ENCODE measurements around the gene RRP7A. TPM values are rescaled to one million over a fixed set of nuclear protein-coding genes. Genes with fewer than 3 reads are reported as not detected.
"Not testable (repeated sequence)": the region's sequence is repeated elsewhere in the genome, so short reads cannot be mapped to it uniquely, and the experiment has no call there.

RRP7A gene
- total and polyA plus RNA-seq, 5 donors from 2014 or later, result 29.8 to 56.0 (median 47.3) TPM

DNA sequence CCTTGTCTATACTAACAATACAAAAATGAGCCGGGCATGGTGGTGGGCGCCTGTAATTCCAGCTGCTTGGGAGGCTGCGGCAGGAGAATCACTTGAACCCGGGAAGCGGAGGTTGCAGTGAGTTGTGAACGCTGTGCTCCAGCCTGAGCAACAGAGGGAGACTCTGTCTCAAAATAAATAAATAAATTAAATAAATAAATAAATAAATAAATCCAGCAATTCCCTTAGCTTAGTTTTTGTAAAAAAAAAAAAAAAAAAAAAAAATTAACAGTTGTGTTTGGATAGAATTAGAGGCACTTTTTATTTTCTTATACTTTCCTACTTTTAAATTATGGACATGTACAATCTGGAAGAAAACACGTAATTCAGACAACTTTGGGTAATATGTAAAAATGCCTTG is 2.5 kb downstream of the RRP7A start:
- not testable (repeated sequence) for DNase-seq; H3K9me3 Mint-ChIP-seq; H3K36me3 Mint-ChIP-seq; H3K9me3 ChIP-seq (ENCODE audit: control insufficient read depth in 2 of 2, low read length in 2 of 2); H3K27ac Mint-ChIP-seq; H3K4me1 ChIP-seq (ENCODE audit: control insufficient read depth, insufficient read depth, low read length, poor library complexity, severe bottlenecking); H3K27me3 Mint-ChIP-seq; ATAC-seq (ENCODE audit: low read depth in 2 of 2); H3K4me3 ChIP-seq (ENCODE audit: low read depth, low read length); H3K27me3 ChIP-seq (ENCODE audit: control insufficient read depth, insufficient read depth, low read length); H3K27ac ChIP-seq (ENCODE audit: insufficient read depth, low read length, poor library complexity, severe bottlenecking)
- H3K4me1 Mint-ChIP-seq, result peaks cover 4 to 21% (median 10%) of the 10 kb centered on the region in 4 donors
- H3K36me3 ChIP-seq (ENCODE audit: control insufficient read depth, insufficient read depth, low read length), result peaks cover 19% of the 10 kb centered on the region
- peak overlapping the region in 1 of 4 donors; percentile 33 for H3K4me3 Mint-ChIP-seq

DNA sequence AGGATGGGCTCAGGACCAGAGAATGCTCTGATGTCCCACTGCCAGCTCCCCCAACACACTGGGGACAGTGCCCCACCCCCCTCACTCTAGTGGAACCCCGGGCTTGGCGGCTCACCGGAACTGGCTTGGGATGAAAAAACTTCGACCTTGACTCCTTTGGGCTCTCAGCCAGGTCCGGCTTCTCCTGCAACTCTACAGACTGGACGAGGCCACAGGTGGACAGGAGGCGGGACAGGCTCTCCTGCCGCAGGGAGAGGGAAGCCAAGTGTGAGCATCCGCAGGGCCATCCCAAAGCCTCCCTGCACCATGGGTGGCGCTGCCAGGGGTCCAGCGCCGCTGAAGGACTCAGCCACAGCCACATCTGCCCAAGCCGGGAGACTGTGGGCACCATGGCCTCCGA is 3.7 kb downstream of the RRP7A start:
- Histone ChIP-seq H3K9me3 (ENCODE audit: control insufficient read depth in 2 of 2, low read length in 2 of 2) (no peaks in the 10 kb centered on the region), H3K4me3 (ENCODE audit: low read depth, low read length) (no peak overlapping the region), H3K27me3 (ENCODE audit: control insufficient read depth, insufficient read depth, low read length) (no peaks in the 10 kb centered on the region), H3K36me3 (ENCODE audit: control insufficient read depth, insufficient read depth, low read length) (peaks cover 19% of the 10 kb centered on the region), H3K4me1 (ENCODE audit: control insufficient read depth, insufficient read depth, low read length, poor library complexity, severe bottlenecking) (peaks cover 5% of the 10 kb centered on the region), H3K27ac (ENCODE audit: insufficient read depth, low read length, poor library complexity, severe bottlenecking) (no peak overlapping the region)
- no peak for DNase-seq
- H3K4me1 Mint-ChIP-seq, result peaks cover 4 to 17% (median 8%) of the 10 kb centered on the region in 4 donors
- ATAC-seq (ENCODE audit: low read depth in 2 of 2), result no peak
- H3K36me3 Mint-ChIP-seq, result no peaks in the 10 kb centered on the region
- no peak overlapping the region for H3K27ac Mint-ChIP-seq
- no peaks in the 10 kb centered on the region for H3K27me3 Mint-ChIP-seq
- peaks cover 0 to 2% (median 0%) of the 10 kb centered on the region in 7 donors for H3K9me3 Mint-ChIP-seq
- no peak overlapping the region for H3K4me3 Mint-ChIP-seq

DNA sequence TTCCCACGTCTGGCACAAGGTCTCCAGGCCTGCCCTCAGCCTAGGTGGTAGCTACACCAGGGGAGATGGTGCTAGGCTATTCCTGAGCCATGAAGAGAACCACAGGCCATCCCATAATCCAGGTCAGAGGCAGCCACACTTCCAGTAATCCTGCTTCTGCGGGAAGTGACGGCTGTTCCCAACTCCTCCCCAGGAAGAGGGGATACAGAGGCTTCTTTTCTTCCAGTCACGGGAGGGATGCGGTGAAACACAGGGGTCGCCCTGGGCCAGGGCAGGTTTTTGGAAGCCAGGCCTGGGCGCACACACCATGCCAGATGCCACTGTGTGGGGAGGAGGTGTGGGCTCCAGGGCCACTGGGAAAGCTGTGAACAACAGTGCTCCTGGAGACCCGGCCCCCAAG is 4.3 kb downstream of the RRP7A start:
- not testable (repeated sequence) for H3K27me3 Mint-ChIP-seq; H3K27me3 ChIP-seq (ENCODE audit: control insufficient read depth, insufficient read depth, low read length); ATAC-seq (ENCODE audit: low read depth in 2 of 2); H3K4me3 Mint-ChIP-seq; H3K27ac ChIP-seq (ENCODE audit: insufficient read depth, low read length, poor library complexity, severe bottlenecking); H3K4me1 ChIP-seq (ENCODE audit: control insufficient read depth, insufficient read depth, low read length, poor library complexity, severe bottlenecking); H3K27ac Mint-ChIP-seq; H3K9me3 ChIP-seq (ENCODE audit: control insufficient read depth in 2 of 2, low read length in 2 of 2); H3K9me3 Mint-ChIP-seq; DNase-seq; H3K4me3 ChIP-seq (ENCODE audit: low read depth, low read length); H3K36me3 Mint-ChIP-seq
- peaks cover 4 to 17% (median 7%) of the 10 kb centered on the region in 4 donors for H3K4me1 Mint-ChIP-seq
- H3K36me3 ChIP-seq (ENCODE audit: control insufficient read depth, insufficient read depth, low read length), result peaks cover 19% of the 10 kb centered on the region

DNA sequence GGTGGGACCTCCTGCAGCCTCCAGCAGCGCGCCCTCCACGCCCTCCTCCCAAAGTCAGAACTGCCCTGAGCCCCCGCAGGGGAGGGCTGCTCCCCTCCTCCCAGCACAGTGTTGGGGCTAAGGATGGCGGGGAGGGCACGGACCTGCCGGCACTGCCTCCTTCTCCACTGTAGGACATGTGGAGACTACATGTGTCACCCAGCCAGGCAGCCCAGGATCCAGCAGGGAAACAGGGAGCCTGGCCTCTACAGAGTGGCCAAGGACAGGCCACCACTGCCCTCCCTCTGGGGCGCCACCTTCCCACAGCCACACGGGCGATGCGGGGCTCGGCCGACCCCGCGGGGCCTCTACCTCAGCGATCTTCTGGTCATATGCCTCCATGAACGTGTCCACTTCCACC is 5.3 kb downstream of the RRP7A start:
- ATAC-seq (ENCODE audit: low read depth in 2 of 2), result not testable (repeated sequence)
- peaks cover 0 to 11% (median 1%) of the 10 kb centered on the region in 4 donors for H3K4me1 Mint-ChIP-seq

DNA sequence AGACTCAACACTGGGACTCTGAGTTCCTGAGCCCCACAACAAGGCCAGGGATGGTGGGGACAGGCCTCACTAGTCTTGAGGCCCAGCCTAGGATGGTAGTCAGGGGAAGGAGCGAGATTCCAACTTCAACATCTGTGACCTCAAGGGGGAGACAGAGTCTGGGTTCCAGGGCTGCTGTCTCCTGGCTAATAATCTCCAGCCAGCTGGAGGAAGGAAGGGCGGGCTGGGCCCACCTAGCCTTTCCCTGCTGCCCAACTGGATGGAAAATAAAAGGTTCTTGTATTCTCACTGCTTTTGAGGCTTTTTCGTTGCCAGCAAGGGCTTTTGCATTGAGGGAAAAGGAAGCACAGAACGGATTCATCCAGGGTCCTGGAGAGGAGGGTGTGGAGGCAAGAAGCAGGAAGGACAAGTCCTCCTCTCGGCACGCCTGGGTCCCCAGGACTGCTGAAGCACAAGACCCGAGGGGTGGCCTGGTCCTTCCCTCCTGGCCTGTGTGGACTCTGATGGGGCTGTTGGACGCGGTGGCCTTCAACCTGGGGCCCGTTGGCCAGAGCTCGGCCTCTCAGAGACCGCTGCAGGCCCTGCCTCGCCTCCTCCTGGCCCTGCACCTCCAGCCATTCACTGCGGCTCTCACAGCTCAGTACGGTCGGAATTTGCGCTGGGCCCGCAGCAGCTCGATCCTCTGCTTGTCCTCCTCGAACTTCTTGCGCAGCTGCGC is 7.2 kb downstream of the RRP7A start:
- H3K4me1 Mint-ChIP-seq; H3K27me3 Mint-ChIP-seq; H3K27ac ChIP-seq (ENCODE audit: insufficient read depth, low read length, poor library complexity, severe bottlenecking); H3K27me3 ChIP-seq (ENCODE audit: control insufficient read depth, insufficient read depth, low read length); DNase-seq; H3K9me3 Mint-ChIP-seq; H3K4me3 Mint-ChIP-seq; H3K27ac Mint-ChIP-seq; H3K9me3 ChIP-seq (ENCODE audit: control insufficient read depth in 2 of 2, low read length in 2 of 2); H3K4me1 ChIP-seq (ENCODE audit: control insufficient read depth, insufficient read depth, low read length, poor library complexity, severe bottlenecking); ATAC-seq (ENCODE audit: low read depth in 2 of 2); H3K4me3 ChIP-seq (ENCODE audit: low read depth, low read length); H3K36me3 Mint-ChIP-seq: not testable (repeated sequence)
- H3K36me3 ChIP-seq (ENCODE audit: control insufficient read depth, insufficient read depth, low read length), result peaks cover 16% of the 10 kb centered on the region

More for the DNA sequence above, 5.3 kb downstream of the RRP7A start:
- H3K4me1 ChIP-seq (ENCODE audit: control insufficient read depth, insufficient read depth, low read length, poor library complexity, severe bottlenecking); H3K9me3 ChIP-seq (ENCODE audit: control insufficient read depth in 2 of 2, low read length in 2 of 2); H3K4me3 ChIP-seq (ENCODE audit: low read depth, low read length); H3K27ac ChIP-seq (ENCODE audit: insufficient read depth, low read length, poor library complexity, severe bottlenecking); H3K27me3 Mint-ChIP-seq; H3K36me3 Mint-ChIP-seq; H3K27ac Mint-ChIP-seq; DNase-seq; H3K27me3 ChIP-seq (ENCODE audit: control insufficient read depth, insufficient read depth, low read length); H3K4me3 Mint-ChIP-seq; H3K9me3 Mint-ChIP-seq: not testable (repeated sequence)
- peaks cover 19% of the 10 kb centered on the region for H3K36me3 ChIP-seq (ENCODE audit: control insufficient read depth, insufficient read depth, low read length)

DNA sequence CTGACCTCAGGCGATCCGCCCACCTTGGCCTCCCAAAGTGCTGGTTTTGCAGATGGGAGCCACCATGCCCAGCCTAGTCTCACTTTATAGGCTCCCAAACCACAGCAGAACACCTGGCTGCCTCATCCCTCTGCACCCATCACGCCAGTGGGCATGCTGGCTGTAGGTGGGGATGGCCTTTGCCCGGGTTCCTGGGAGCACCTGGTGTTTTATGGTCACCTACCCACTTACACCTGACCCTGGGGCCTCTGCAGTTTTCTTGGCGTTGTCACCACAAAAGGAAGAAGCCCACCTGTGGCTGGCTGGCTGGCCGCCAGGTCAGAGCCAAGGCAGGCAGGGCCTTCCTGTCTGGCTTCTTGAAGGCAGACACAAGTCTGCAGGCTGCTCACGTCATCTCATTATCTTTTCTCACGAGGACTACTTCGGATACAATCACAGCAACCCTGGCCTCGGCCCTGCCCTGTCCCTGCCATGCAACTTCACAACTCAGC is 8.2 kb downstream of the RRP7A start:
- peaks cover 11% of the 10 kb centered on the region for H3K36me3 ChIP-seq (ENCODE audit: control insufficient read depth, insufficient read depth, low read length)
- no peaks in the 10 kb centered on the region for H3K4me1 ChIP-seq (ENCODE audit: control insufficient read depth, insufficient read depth, low read length, poor library complexity, severe bottlenecking)
- ATAC-seq (ENCODE audit: low read depth in 2 of 2), result no peak
- no peak overlapping the region for H3K4me3 ChIP-seq (ENCODE audit: low read depth, low read length)
- Mint-ChIP-seq H3K4me1 (no peaks in the 10 kb centered on the region), H3K4me3 (no peak overlapping the region), H3K36me3 (no peaks in the 10 kb centered on the region), H3K27me3 (no peaks in the 10 kb centered on the region), H3K27ac (no peak overlapping the region), H3K9me3 (no peaks in the 10 kb centered on the region)
- no peak for DNase-seq
- H3K27ac ChIP-seq (ENCODE audit: insufficient read depth, low read length, poor library complexity, severe bottlenecking), result no peak overlapping the region
- H3K9me3 ChIP-seq (ENCODE audit: control insufficient read depth in 2 of 2, low read length in 2 of 2), result no peaks in the 10 kb centered on the region
- H3K27me3 ChIP-seq (ENCODE audit: control insufficient read depth, insufficient read depth, low read length), result no peaks in the 10 kb centered on the region

DNA sequence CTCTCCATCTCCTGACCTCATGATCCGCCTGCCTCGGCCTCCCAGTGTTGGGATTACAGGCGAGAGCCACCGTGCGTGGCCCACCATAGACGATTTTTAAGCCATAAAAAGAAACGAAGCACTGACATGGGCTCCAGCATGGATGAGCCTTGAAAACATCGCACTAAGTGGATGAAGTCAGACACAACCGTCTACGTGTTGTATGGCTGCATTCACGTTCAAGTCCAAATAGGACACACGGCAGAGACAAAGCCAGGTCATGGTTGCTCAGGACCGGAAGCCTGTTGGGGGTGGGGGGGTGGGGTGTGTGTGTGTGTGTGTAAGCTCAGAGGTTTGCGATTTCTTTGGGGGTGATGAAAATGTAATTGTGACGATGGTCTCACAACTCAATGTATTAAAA is 10.0 kb downstream of the RRP7A start:
- Mint-ChIP-seq H3K4me3 (no peak overlapping the region), H3K4me1 (no peaks in the 10 kb centered on the region), H3K27me3 (no peaks in the 10 kb centered on the region), H3K27ac (no peak overlapping the region), H3K36me3 (no peaks in the 10 kb centered on the region), H3K9me3 (no peaks in the 10 kb centered on the region)
- no peak overlapping the region for H3K4me3 ChIP-seq (ENCODE audit: low read depth, low read length)
- no peaks in the 10 kb centered on the region for H3K9me3 ChIP-seq (ENCODE audit: control insufficient read depth in 2 of 2, low read length in 2 of 2)
- no peak overlapping the region for H3K27ac ChIP-seq (ENCODE audit: insufficient read depth, low read length, poor library complexity, severe bottlenecking)
- H3K36me3 ChIP-seq (ENCODE audit: control insufficient read depth, insufficient read depth, low read length), result peaks cover 2% of the 10 kb centered on the region
- no peaks in the 10 kb centered on the region for H3K27me3 ChIP-seq (ENCODE audit: control insufficient read depth, insufficient read depth, low read length)
- DNase-seq (no peak), ATAC-seq (ENCODE audit: low read depth in 2 of 2) (no peak)
- H3K4me1 ChIP-seq (ENCODE audit: control insufficient read depth, insufficient read depth, low read length, poor library complexity, severe bottlenecking), result no peaks in the 10 kb centered on the region

DNA sequence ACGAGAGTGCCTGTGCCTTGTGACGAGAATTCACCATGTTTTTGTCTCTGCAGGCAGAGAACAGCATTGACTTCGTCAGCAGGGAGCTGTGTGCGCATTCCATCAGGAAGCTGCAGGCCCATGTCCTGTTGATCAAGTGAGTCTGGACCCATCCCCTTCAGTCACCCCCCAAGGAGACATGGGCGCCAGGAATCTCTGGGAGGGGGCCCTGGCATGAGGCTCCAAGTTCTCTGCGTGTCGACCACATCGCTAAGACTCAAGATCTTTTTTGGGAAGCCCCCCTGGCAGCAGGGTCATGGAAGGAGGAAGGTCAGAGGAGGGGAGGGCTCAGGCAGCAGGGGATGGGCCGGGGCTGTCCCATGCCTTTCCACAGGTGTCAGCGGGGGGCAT is 10.6 kb downstream of the RRP7A start:
- not testable (repeated sequence) for DNase-seq; H3K9me3 Mint-ChIP-seq; H3K27ac ChIP-seq (ENCODE audit: insufficient read depth, low read length, poor library complexity, severe bottlenecking); H3K27me3 ChIP-seq (ENCODE audit: control insufficient read depth, insufficient read depth, low read length); H3K9me3 ChIP-seq (ENCODE audit: control insufficient read depth in 2 of 2, low read length in 2 of 2); H3K4me3 ChIP-seq (ENCODE audit: low read depth, low read length); H3K36me3 ChIP-seq (ENCODE audit: control insufficient read depth, insufficient read depth, low read length); ATAC-seq (ENCODE audit: low read depth in 2 of 2); H3K4me1 Mint-ChIP-seq; H3K4me1 ChIP-seq (ENCODE audit: control insufficient read depth, insufficient read depth, low read length, poor library complexity, severe bottlenecking); H3K36me3 Mint-ChIP-seq; H3K27me3 Mint-ChIP-seq; H3K4me3 Mint-ChIP-seq
- H3K27ac Mint-ChIP-seq, result peak overlapping the region in 1 of 3 donors; percentile 74
